SK-N-SH (cell line): ENCODE results near the gene PARP2. TPM values are rescaled to one million over a fixed set of nuclear protein-coding genes. Genes with fewer than 3 reads are reported as not detected.

Experiments
- CTCF ChIA-PET: fragments of 300-600, 350-600 bp; formaldehyde crosslinking; extraction: SDS; loops from one replicate; lab custom pipeline; 2021; lab: Yijun Ruan, JAX
- POLR2A ChIA-PET: fragments of 350-600 bp; sonication (Branson Sonifier 250); formaldehyde crosslinking; extraction: SDS; loops from one replicate; lab custom pipeline; 2020; ENCODE audit warnings: antibody characterized with exemption, inconsistent platforms; lab: Yijun Ruan, JAX
- DNase-seq: peaks from one replicate; pipeline ENCODE4 v3.0.0; 2012
- H2AFZ ChIP-seq: fragments of 200-600 bp; sonication (generic); 2 replicates; pipeline ENCODE4 v1.8.1; 2016; ENCODE audit warnings: antibody characterized with exemption, mild to moderate bottlenecking, low read depth
- H3F3A ChIP-seq: fragments of 200-600 bp; sonication (generic); replicated peaks from 2 replicates; pipeline ENCODE3; 2016; ENCODE audit warnings: antibody characterized with exemption, mild to moderate bottlenecking; ENCODE audit not compliant: insufficient read depth
- H3K27ac ChIP-seq, 2 experiments: fragments of 200-500 bp in 1 of 2; fragments of 200-600 bp in 1 of 2; sonication (Bioruptor generic) in 1 of 2; sonication (generic), shearing (Covaris generic) in 1 of 2; 2 replicates each; pipeline versions ENCODE4 v1.5.1 to v1.6.1; 2014 to 2016; ENCODE audit warnings: low read depth in 2 of 2, inconsistent platforms in 1 of 2, low read length in 1 of 2, mild to moderate bottlenecking in 1 of 2, mixed read lengths in 1 of 2
- H3K27me3 ChIP-seq: fragments of 200-600 bp; sonication (generic), shearing (Covaris generic); 2 replicates; pipeline ENCODE4 v1.6.1; 2016; ENCODE audit warnings: mixed run types; ENCODE audit not compliant: insufficient read depth
- H3K36me3 ChIP-seq, 2 experiments: fragments of 200-500 bp in 1 of 2; fragments of 200-600 bp in 1 of 2; sonication (Bioruptor generic) in 1 of 2; sonication (generic) in 1 of 2; replicated peaks in 1 of 2; 2 replicates each; pipeline versions ENCODE3 to v1.5.1; 2014 to 2016; ENCODE audit warnings: low read length in 1 of 2, mild to moderate bottlenecking in 1 of 2; ENCODE audit not compliant: insufficient read depth in 2 of 2, control insufficient read depth in 1 of 2
- H3K4me1 ChIP-seq, 2 experiments: fragments of 200-500 bp in 1 of 2; fragments of 200-600 bp in 1 of 2; sonication (Bioruptor generic) in 1 of 2; sonication (generic), shearing (Covaris generic) in 1 of 2; 2 replicates each; pipeline versions ENCODE4 v1.5.1 to v1.6.1; 2014 to 2016; ENCODE audit warnings: low read depth in 1 of 2, low read length in 1 of 2, mixed run types in 1 of 2; ENCODE audit not compliant: insufficient read depth in 2 of 2, control insufficient read depth in 1 of 2
- H3K4me2 ChIP-seq: fragments of 200-600 bp; sonication (generic), shearing (Covaris generic); 2 replicates; pipeline ENCODE4 v1.6.1; 2017; ENCODE audit warnings: mixed run types
- H3K4me3 ChIP-seq, 2 experiments: fragments of 200-500 bp in 1 of 2; fragments of 200-600 bp in 1 of 2; sonication (Bioruptor generic) in 1 of 2; sonication (generic), shearing (Covaris generic) in 1 of 2; 2 replicates each; pipeline versions ENCODE4 v1.5.1 to v1.8.1; 2014 to 2016; ENCODE audit warnings: low read depth in 2 of 2, inconsistent platforms in 1 of 2, low read length in 1 of 2, mild to moderate bottlenecking in 1 of 2, mixed read lengths in 1 of 2, moderate library complexity in 1 of 2
- H3K79me2 ChIP-seq: fragments of 200-600 bp; sonication (generic); 2 replicates; pipeline ENCODE4 v1.8.1; 2017; ENCODE audit warnings: mild to moderate bottlenecking; ENCODE audit not compliant: insufficient read depth
- H3K9ac ChIP-seq: fragments of 200-600 bp; sonication (generic); 2 replicates; pipeline ENCODE4 v1.6.1; 2017; ENCODE audit warnings: mixed run types
- H3K9me2 ChIP-seq: fragments of 200-600 bp; sonication (generic); 2 replicates; pipeline ENCODE4 v1.6.1; 2017; ENCODE audit warnings: mixed run types
- H3K9me3 ChIP-seq: fragments of 200-600 bp; sonication (generic); 2 replicates; pipeline ENCODE4 v1.6.1; 2017; ENCODE audit warnings: mixed run types, mild to moderate bottlenecking, moderate library complexity
- H4K20me1 ChIP-seq: fragments of 200-600 bp; sonication (generic); 2 replicates; pipeline ENCODE4 v1.6.1; 2017; ENCODE audit warnings: mild to moderate bottlenecking, mixed run types; ENCODE audit not compliant: insufficient read depth
- ELF1 ChIP-seq: IDR thresholded peaks from 2 replicates; pipeline ENCODE4 v1.4.0; 2012
- FOXM1 ChIP-seq: IDR thresholded peaks from 2 replicates; pipeline ENCODE4 v1.4.0; 2012; ENCODE audit warnings: low read depth, mild to moderate bottlenecking
- GABPA ChIP-seq: IDR thresholded peaks from 2 replicates; pipeline ENCODE4 v1.4.0; 2012; ENCODE audit warnings: low read depth, mild to moderate bottlenecking
- GATA2 ChIP-seq: sonication (generic); formaldehyde crosslinking; IDR thresholded peaks from 2 replicates; pipeline ENCODE4 v1.5.0; 2020; ENCODE audit warnings: mild to moderate bottlenecking, missing genetic modification reagents
- MEF2A ChIP-seq: IDR thresholded peaks from 2 replicates; pipeline ENCODE4 v1.4.0; 2012; ENCODE audit warnings: low read depth, borderline replicate concordance
- NFIC ChIP-seq: IDR thresholded peaks from 2 replicates; pipeline ENCODE4 v1.4.0; 2012; ENCODE audit warnings: borderline replicate concordance
- POLR2AphosphoS5 ChIP-seq: IDR thresholded peaks from 2 replicates; pipeline ENCODE4 v1.6.1; 2012; ENCODE audit warnings: low read depth, low read length
- RXRA ChIP-seq: IDR thresholded peaks from 2 replicates; pipeline ENCODE4 v1.4.0; 2012; ENCODE audit warnings: low read depth, mild to moderate bottlenecking, borderline replicate concordance
- SIN3A ChIP-seq: IDR thresholded peaks from 2 replicates; pipeline ENCODE4 v1.6.1; 2012; ENCODE audit warnings: low read depth, mild to moderate bottlenecking, low read length, moderate library complexity, borderline replicate concordance
- SMC3 ChIP-seq: IDR thresholded peaks from 2 replicates; pipeline ENCODE4 v1.6.1; 2012; ENCODE audit warnings: low read depth, low read length, improper control_type of control experiment
- TEAD4 ChIP-seq: IDR thresholded peaks from 2 replicates; pipeline ENCODE4 v1.4.0; 2012; ENCODE audit warnings: mild to moderate bottlenecking, borderline replicate concordance; ENCODE audit not compliant: insufficient read depth
- WGBS: methylation state at CpG from one replicate; pipeline ENCODE4 v1.1.6; 2017; ENCODE audit warnings: low lambda C conversion rate; 5-methylcytosine and 5-hydroxymethylcytosine counted together
- polyA plus RNA-seq, 3 experiments: library from polyadenylated mRNA; depleted of rRNA; stranded (reverse); fragments of >200 nt; gene quantifications; 2 replicates each; pipeline ENCODE4 v1.2.3, GENCODE V29; 2012
- TF ChIP-seq, protein P1 (sequence below): IDR thresholded peaks from 2 replicates; pipeline ENCODE4 v1.4.0; 2012; ENCODE audit warnings: low read depth, borderline replicate concordance
- TF ChIP-seq, protein P2 (sequence below): IDR thresholded peaks from 2 replicates; pipeline ENCODE4 v1.6.1; 2012; ENCODE audit warnings: mild to moderate bottlenecking, low read depth, low read length, moderate library complexity
- TF ChIP-seq, protein P3 (sequence below): fragments of 150-350 bp; IDR thresholded peaks from 2 replicates; pipeline ENCODE4 v1.6.1; 2017; ENCODE audit warnings: antibody characterized with exemption, low read length, low read depth, borderline replicate concordance

Gene PARP2
- polyA plus RNA-seq, 1 of the 3 experiments (the other 2 are of a cell fraction): 23.3 TPM

DNA sequence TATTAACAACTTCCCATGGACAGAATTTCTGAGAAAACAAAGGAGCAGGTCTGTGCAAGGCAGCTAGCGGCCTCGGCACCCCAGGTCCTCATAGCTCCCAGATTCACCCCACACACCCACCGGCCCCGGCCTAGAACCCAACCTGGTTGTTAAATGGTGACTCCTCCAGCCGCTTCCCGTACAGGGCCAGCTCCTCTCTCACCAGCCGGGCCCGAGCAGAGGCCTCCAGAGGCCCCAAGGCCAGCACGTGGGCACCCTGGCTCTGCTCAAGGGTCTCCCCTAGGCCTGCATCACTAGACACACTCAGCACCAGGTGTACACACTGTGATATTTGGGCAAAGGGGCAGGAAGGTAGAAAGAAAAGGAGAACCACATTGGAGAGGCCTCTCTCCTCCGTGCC lies 39.6 kb downstream of the PARP2 start:
- TF ChIP-seq MEF2A (no peak), SIN3A (no peak), POLR2AphosphoS5 (no peak), NFIC (no peak), GATA2 (no peak), FOXM1 (no peak), RXRA (no peak), SMC3 (no peak)
- TF ChIP-seq, protein P1, sequence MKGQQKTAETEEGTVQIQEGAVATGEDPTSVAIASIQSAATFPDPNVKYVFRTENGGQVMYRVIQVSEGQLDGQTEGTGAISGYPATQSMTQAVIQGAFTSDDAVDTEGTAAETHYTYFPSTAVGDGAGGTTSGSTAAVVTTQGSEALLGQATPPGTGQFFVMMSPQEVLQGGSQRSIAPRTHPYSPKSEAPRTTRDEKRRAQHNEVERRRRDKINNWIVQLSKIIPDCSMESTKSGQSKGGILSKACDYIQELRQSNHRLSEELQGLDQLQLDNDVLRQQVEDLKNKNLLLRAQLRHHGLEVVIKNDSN: no peak
- no peak overlapping the region for H3K4me2 ChIP-seq

DNA sequence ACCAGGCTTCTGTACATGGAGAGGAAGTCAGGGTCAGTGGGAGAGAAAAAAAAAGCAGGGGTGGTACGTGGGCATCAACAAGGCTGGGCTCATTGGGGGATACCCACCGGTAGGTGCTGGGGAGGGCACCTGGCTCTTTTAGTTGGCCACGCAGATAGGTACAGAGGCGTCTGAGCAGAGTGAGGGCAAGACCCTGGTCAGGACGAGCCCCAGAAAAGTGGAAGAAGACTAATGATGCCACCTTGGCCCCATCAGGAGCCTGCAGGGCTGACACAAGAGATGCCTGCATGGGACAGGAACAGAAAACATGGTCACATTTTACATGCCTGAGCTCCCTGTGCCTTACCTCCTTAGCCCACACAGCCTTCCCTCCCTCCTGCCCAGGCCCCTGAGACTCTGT lies 40.2 kb downstream of the PARP2 start:
- Histone ChIP-seq H3K79me2 (no peaks in the 10 kb centered on the region), H3K4me1 (no peaks in the 10 kb centered on the region), H3K4me3 (no peak overlapping the region), H3K9me3 (no peaks in the 10 kb centered on the region), H3F3A (no peaks in the 10 kb centered on the region), H2AFZ (no peak overlapping the region), H3K9ac (no peak overlapping the region), H3K9me2 (no peaks in the 10 kb centered on the region), H3K27ac (no peak overlapping the region), H4K20me1 (no peaks in the 10 kb centered on the region), H3K27me3 (no peaks in the 10 kb centered on the region), H3K36me3 (peaks cover 17 to 87% of the 10 kb centered on the region in 2 experiments), H3K4me2 (no peak overlapping the region)
- ChIA-PET CTCF (interaction anchor here (1.4 to 1.8 kb wide), 2 partner anchors 9 to 226 kb away, joined by 4 read pairs; no protein-coding TSS in a partner anchor), POLR2A (no interaction called here)
- 93% methylated on average over 5 of the region's 5 CpGs for WGBS
- TF ChIP-seq ELF1: no peak
- TF ChIP-seq POLR2AphosphoS5: no peak
- TF ChIP-seq GABPA: no peak
- TF ChIP-seq RXRA: no peak
- no peak for DNase-seq

More for the DNA sequence above, 39.6 kb downstream of the PARP2 start:
- Histone ChIP-seq H3K36me3 (peaks cover 15 to 87% of the 10 kb centered on the region in 2 experiments), H3K9me2 (no peaks in the 10 kb centered on the region), H3K79me2 (no peaks in the 10 kb centered on the region), H2AFZ (no peak overlapping the region), H4K20me1 (no peaks in the 10 kb centered on the region), H3K27me3 (no peaks in the 10 kb centered on the region), H3K9ac (no peak overlapping the region), H3K27ac (no peak overlapping the region), H3K4me3 (no peak overlapping the region), H3K4me1 (no peaks in the 10 kb centered on the region), H3K9me3 (no peaks in the 10 kb centered on the region), H3F3A (no peaks in the 10 kb centered on the region)
- POLR2A ChIA-PET: no interaction called here
- CTCF ChIA-PET: interaction anchor here (1.4 to 1.8 kb wide), 2 partner anchors 8 to 226 kb away, joined by 4 read pairs; no protein-coding TSS in a partner anchor
- 100% methylated on average over 1 of the region's 10 CpGs for WGBS
- no peak for DNase-seq

DNA sequence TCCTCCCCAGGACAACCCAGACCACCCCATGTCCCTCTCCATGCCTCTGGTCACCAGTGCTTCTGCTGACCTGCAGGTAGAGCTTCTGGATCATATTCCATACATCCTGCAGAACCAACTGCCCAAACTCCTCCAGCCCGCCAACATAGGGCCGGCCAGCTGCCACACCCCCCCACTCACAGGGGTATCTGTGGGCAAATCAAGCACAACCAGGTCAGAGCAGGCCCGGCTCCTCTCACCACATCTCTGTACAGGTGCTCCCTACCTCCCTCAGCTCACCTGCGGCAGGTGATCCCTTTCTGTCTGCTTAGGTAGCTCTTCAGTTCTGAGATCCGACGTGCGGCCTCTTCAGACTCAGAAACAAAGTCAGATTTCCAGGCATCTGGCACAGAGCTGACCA lies 40.9 kb downstream of the PARP2 start:
- no peaks in the 10 kb centered on the region for H3K9me3 ChIP-seq
- ChIA-PET POLR2A (no interaction called here), CTCF (interaction anchor here (1.0 to 1.8 kb wide), 2 partner anchors 9 to 586 kb away, joined by 3 to 4 read pairs; no protein-coding TSS in a partner anchor)
- H3K4me1 ChIP-seq: no peaks in the 10 kb centered on the region
- WGBS: 96% methylated on average over 5 of the region's 7 CpGs
- no peaks in the 10 kb centered on the region for H3F3A ChIP-seq
- TF ChIP-seq TEAD4: no peak
- TF ChIP-seq, protein P2, sequence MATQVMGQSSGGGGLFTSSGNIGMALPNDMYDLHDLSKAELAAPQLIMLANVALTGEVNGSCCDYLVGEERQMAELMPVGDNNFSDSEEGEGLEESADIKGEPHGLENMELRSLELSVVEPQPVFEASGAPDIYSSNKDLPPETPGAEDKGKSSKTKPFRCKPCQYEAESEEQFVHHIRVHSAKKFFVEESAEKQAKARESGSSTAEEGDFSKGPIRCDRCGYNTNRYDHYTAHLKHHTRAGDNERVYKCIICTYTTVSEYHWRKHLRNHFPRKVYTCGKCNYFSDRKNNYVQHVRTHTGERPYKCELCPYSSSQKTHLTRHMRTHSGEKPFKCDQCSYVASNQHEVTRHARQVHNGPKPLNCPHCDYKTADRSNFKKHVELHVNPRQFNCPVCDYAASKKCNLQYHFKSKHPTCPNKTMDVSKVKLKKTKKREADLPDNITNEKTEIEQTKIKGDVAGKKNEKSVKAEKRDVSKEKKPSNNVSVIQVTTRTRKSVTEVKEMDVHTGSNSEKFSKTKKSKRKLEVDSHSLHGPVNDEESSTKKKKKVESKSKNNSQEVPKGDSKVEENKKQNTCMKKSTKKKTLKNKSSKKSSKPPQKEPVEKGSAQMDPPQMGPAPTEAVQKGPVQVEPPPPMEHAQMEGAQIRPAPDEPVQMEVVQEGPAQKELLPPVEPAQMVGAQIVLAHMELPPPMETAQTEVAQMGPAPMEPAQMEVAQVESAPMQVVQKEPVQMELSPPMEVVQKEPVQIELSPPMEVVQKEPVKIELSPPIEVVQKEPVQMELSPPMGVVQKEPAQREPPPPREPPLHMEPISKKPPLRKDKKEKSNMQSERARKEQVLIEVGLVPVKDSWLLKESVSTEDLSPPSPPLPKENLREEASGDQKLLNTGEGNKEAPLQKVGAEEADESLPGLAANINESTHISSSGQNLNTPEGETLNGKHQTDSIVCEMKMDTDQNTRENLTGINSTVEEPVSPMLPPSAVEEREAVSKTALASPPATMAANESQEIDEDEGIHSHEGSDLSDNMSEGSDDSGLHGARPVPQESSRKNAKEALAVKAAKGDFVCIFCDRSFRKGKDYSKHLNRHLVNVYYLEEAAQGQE: no peak
- TF ChIP-seq, protein P3, sequence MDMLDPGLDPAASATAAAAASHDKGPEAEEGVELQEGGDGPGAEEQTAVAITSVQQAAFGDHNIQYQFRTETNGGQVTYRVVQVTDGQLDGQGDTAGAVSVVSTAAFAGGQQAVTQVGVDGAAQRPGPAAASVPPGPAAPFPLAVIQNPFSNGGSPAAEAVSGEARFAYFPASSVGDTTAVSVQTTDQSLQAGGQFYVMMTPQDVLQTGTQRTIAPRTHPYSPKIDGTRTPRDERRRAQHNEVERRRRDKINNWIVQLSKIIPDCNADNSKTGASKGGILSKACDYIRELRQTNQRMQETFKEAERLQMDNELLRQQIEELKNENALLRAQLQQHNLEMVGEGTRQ: no peak
- H2AFZ ChIP-seq: no peak overlapping the region
- H3K4me3 ChIP-seq: no peak overlapping the region
- H4K20me1 ChIP-seq: no peaks in the 10 kb centered on the region
- peaks cover 18 to 85% of the 10 kb centered on the region in 2 experiments for H3K36me3 ChIP-seq
- H3K27me3 ChIP-seq: no peaks in the 10 kb centered on the region
- no peak overlapping the region for H3K27ac ChIP-seq
- no peaks in the 10 kb centered on the region for H3K9me2 ChIP-seq
- no peak for DNase-seq
- no peaks in the 10 kb centered on the region for H3K79me2 ChIP-seq
- H3K4me2 ChIP-seq: no peak overlapping the region
- H3K9ac ChIP-seq: no peak overlapping the region
